HG03520 (cell line): ENCODE data around the gene TAOK3.
"Not testable (repeated sequence)": the region's sequence is repeated elsewhere in the genome, so short reads cannot be mapped to it uniquely, and the experiment has no call there.

Experiments
- ATAC-seq: cut with Tn5 transposase; IDR thresholded peaks from one replicate; pipeline ENCODE4 v1.9.1; 2021; ENCODE audit warnings: mild to moderate bottlenecking, moderate library complexity; ENCODE audit not compliant: unreplicated experiment

The TAOK3 gene

DNA sequence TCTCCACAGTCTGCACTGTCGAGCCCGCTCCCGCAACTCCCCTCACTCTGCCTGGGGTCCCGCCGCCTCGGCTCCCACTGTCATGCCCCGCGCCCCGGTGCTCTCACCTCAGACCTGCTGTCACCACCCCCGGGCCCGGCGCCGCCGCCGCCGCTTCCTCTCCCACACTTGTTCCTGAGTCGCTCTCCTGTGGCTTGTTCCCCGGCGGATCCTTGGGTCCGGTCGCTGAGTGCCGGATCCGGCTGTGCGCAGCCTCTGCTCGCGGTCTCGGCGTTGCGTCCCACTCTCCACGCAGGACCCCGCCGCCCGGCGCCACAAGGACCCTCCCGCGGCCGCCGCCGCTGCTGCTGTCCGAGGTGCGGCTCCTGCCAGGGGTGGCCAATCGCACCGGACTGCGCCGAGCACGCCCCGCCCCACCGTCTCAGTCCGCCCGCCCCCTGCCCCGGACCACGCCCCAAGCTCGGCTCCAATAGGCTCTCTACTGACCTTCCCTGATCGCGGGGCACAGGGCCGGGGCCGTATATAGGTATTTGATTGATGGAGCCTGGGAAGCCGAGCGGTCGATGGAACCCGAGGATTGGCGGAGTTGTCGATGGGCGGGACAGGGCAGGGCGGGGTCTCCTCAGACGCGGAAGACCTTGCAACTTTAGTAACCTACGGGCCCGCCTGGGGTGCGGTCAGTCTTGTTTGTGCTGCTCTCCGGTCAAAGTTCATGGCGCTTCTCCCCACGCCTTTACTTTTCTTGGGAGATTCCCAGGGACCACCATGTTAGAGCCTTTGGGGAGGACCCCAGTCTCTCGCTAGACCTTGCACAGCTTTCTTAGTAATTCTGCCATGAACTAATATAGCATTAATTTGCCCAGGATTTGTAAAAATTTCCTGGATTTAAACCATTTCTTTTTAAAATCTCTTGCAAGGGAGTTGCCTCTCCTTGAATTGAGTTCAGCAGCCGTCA lies at the start of gene TAOK3:
Gene TAOK3, minus strand, starts transcription at position 367 of the 955 bp plus-strand sequence. CDS start 117,340 bp downstream, outside the sequence.
- peak; percentile 70 for ATAC-seq

DNA sequence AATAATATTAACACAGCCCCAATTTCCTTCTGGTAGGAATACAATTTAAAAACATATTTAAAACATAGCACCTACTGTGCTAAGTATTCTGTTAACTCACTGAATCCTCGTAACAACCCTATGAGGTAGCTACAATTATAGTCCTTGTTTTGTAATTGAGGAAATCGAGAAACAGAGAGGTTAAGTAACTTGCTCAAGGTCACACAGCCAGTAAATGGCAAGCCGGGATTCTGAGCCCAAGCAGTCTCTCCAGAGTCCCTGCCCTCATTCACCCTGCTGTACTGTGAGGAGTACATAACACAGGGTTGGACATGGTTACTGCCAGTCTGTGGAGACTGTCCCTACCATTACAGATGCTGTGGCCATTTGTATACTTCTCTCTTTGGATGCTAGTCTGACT lies 48.0 kb upstream of the TAOK3 start:
- ATAC-seq, result no peak

DNA sequence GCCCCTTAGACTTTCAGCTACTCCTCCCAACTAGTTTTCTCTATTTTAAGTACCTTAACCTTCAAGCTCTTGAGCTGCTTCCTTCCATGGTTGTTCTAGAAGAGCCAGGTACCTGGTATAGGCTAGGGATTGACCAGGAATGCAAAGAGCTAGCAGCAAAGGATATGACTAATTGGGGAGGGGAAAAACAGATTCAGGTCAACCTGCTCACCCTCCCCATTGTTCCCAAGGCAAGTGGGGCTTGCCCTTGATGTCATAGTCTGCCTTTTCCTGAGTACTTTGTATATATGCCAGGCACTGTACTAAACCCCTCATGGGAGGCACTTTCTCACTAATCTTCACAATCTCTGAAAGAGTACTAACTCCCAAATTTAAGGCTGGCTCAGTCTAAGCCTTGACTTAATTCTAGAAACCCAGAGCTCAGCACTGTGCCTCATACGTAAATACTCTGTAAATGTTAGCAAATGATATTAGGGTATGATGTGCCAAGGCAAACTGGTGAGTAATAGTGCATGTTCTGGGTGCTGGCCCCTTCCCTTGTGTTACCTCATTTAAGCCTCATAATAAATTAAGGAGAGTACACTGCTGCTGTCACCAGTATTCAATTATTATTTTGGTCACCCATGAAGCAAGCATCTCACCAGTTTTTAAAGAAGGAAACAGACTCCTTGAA lies 45.8 kb upstream of the TAOK3 start:
- no peak for ATAC-seq

DNA sequence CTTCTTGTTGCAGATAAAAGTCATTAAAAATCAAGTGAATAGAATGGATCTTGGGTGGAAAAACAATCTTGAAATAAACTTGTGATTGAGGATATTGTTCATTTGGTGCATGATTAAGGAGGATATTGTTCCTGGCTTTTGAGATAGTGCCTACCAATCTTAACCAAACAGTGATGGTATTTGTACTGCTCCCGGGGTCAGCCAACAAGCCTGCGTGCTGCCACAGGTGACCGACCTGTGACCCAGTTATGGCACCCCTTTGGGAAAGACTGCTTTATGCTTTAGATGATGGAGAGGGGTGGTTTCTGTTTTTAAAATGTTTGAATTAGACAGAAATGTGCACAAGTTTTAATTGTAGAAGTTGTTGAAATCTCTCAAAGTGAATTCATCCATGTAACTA lies 45.2 kb upstream of the TAOK3 start:
- no peak for ATAC-seq

DNA sequence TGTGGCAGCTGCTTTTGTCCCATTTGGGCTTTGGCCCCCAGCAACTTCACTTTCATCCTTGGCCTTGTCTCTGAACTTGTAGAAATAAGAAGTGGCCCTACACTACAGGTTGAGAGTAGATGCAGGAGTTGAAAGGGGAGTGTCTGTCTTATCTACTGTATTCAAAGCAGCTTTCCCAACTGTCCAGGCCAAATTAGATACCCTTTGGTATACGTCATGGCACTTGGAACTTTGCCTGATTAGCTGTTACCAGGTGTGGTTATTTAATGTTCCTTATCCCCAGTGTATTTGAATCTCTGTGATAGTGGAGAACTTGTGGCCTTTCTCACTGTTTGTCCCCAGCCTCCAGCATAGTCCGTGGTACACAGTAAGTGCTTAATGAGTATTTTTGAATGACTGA lies 37.1 kb upstream of the TAOK3 start:
- no peak for ATAC-seq

DNA sequence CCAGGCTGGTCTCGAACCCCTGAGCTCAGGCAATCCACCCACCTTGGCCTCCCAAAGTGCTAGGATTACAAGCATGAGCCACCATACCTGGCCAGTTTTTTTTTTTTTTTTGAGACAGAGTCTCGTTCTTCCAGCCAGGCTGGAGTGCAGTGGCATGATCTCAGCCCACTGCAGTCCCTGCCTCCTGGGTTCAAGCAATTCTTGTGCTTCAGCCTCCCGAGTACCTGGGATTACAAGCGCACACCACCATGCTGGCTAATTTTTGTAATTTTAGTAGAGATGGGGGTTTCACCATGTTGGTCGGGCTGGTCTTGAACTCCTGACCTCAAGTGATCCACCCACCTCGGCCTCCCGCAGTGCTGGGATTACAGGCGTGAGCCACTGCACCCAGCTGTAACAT lies 35.5 kb upstream of the TAOK3 start:
- not testable (repeated sequence) for ATAC-seq

DNA sequence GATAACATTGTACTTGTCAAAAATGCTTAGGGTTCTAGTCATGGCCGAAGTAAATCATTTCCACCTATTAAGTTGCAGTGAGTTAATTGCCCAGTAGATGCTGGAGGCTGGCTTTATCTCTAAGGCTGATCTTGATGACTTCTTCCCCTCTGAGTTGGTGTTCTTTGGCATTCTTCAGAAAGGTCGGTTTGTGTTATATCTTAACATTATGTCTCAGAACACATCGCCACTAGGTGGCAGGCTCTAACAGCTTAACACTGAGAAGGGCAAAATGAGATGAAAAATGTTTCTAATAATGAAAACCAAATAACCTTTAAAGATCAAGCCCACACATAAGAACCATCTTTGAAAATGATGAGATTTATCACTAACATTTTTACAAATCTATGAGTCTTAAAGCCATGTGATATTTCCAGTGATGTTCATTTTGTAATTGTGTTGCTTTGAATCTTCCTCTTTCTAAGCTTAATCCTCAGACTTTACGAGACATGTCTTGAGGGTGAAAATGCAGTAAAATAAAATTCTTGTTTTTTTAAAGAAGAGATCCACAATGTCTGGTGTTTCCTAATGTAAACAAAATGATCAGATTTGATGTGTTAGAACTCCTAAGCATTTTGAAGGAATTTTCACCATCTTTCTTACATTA lies 32.3 kb upstream of the TAOK3 start:
- no peak for ATAC-seq

DNA sequence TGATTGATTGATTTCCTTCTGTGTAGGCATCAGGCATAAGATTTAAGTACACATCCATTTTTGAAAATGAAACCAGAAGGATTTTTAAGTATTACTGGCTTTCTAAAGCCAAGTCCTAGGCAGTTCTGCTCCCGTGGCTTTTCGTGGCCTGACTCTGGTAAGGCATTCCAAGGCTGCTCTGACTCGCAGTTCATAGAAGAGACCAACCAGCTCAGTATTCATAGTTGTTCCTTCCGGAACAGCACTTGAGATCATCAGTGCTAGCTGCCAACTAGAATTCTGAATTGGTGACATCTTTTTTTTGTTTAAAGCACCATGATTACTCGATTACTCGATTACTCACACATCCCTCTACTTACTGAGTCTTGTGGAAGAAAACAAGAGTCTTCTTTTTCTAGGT lies 29.5 kb upstream of the TAOK3 start:
- ATAC-seq, result no peak

DNA sequence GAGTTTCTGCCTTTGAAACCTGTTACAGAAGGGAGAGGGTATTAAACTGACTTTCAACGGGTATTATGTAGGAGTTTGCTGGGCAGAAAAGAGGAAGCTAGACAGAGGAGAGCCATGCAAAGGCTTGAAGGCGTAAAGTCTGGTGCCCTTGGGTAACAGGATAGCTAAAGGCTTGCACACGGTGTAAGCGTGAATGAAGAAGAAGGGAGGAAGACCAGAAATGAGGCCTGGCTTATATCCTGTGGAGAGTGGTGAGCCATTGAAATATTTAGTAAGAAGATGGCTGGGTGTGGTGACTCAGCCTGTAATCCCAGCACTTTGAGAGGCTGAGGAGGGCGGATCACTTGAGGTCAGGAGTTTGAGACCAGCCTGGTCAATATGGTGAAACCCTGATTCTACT lies 26.2 kb upstream of the TAOK3 start:
- ATAC-seq, result no peak

DNA sequence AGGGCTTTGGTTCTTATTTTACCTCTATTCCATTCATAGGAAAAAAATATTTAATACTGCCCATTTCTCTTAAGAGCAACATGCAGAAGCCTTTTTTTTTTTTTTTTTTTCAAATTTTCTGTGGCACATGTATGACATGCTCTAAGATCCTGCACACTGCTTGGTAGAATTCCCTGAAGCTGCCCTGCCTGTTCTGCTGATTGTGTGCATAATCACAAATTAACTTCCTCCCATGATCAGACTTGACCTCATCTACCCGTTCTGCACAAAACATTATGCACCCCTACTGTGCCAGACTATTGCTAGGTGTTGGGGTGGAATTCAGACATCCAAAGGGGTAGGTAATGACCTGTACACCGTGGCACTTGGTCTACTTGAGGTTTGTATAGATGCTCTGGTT lies 25.8 kb upstream of the TAOK3 start:
- ATAC-seq, result no peak

DNA sequence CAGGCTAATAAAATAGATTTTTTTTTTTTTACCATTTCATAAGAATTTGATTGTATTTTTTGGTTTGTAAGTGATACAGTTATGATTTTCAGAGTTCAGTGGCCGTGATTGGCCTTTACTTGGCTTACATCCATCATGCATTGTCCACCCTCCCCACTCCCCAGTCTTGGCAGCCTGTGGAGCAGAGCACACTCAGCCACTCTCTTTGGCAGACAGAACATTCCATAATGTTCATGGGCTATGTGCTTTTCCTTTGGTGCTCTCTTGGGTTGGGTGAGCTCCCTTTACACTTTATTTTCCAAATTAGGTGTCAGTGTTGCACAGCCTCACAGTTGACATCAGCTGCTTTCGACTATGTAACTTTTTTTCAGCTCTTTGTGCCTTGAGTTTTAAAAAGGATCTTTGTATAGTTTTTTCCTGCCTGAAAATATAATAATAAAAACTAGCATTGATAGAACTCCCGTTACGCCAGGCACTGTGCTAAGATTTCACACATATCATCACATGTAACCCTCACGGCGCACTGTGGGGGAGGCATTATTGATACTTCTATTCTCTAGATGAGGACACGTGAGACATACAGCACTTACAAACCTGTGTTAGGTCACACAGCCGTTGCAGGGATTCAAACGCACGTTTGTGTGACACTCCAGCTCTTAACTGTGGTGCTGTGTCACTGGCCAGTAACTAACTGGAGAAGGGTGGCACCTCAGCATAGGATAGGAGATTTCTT lies 25.2 kb upstream of the TAOK3 start:
- ATAC-seq, result no peak

DNA sequence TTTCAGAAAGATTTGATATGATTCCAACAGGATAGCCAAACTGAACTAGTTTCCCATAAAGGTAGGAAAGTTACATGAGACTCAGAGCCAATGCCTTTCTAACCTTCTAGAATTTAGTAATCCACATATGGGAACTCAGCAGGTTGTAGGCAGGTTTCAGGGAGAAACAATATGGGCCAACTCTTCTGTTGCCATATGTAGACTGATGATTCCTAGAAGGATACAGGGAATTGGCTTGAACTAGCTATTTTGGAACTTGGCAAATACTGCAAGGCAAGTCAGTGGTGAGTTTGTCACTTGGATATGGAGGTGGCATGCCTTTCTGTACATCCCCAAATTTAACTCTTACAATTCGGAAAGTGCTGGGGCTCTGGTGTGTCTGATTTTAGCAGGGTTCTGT lies 19.1 kb upstream of the TAOK3 start:
- no peak for ATAC-seq

DNA sequence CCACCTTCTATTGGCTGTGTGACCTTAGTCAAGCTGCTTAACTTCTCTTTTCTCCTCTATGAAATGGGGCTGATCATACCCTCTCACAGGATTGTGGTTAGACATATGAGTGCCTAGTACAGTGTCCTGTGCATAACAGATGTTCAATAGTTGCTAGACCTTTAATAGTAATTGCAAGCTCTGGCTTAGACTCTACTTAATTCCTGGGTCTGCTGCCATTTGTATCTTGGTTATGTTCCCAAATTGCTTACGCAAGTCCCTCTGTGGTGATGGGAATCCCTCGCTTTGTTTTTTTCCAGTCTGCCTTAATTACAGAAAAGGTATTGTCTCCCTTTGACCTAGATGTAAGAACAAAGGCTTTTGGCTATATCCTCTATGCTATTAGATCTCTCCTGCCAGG lies 18.7 kb upstream of the TAOK3 start:
- no peak for ATAC-seq

DNA sequence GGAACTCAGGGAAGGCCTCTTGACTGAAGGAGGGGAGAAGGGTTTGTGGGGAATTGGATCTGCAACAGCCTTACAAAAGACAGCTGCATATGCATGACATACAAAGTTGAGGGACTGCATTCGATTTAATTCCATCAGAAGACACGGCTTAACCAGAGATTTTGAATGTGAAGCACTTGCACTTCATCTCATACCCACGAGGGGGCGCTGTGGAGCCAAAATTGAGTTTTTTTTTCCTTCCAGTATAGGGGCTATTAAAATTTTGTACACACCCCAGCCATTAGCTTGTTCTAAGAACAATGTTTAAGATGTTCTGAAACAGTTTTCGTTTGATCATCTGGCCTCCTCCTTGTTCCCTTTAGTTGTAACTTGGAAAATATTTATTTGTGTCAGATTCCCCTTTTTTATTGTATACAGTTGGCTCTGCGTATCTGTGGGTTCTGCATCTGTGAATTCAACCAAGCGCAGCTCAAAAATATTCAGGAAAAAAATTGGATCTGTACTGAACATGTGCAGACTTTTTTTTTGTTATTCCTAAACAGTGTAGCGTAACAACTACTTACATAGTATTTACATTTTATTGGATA lies 5.3 kb upstream of the TAOK3 start:
- no peak for ATAC-seq

DNA sequence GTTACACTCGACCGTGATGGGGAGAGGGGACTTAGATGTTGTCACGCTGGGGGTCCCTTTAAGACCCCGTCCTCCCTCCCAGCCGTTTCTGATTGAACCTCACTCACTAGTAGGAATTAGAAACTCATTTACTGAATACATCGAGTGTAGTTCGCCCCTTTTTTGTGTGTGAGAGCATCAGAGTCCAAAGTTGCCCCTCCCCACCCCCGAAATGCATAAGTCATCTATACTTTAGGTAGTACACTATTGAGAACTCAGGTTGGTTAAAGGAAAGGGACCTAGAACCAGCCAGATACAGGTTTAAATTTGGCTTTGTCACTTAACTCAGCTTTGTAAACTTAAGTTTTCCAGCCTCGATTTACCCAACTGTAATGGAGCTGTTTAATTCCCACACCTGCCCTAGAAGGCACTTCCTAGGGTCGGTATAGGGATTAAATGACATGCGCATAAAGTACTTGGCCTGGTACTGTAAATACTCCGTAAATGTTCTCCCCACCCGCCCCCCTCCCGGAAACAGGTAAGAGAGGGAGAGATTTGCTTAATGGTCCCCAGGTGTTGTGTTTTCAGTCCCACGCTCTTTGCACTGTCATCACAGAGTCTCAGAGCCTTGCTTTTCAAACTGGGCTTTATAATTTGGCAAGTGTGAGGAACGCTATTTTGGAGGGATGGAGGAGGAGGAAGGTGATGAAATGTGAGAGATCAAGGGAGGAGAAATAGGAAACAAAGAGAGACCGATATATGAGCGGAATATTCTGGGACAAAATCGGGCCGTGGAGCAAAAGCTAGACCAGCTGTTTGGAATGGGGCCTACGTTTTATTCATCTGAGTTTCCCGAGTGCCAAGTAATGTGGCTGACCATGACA lies 4.5 kb upstream of the TAOK3 start:
- ATAC-seq, result no peak

DNA sequence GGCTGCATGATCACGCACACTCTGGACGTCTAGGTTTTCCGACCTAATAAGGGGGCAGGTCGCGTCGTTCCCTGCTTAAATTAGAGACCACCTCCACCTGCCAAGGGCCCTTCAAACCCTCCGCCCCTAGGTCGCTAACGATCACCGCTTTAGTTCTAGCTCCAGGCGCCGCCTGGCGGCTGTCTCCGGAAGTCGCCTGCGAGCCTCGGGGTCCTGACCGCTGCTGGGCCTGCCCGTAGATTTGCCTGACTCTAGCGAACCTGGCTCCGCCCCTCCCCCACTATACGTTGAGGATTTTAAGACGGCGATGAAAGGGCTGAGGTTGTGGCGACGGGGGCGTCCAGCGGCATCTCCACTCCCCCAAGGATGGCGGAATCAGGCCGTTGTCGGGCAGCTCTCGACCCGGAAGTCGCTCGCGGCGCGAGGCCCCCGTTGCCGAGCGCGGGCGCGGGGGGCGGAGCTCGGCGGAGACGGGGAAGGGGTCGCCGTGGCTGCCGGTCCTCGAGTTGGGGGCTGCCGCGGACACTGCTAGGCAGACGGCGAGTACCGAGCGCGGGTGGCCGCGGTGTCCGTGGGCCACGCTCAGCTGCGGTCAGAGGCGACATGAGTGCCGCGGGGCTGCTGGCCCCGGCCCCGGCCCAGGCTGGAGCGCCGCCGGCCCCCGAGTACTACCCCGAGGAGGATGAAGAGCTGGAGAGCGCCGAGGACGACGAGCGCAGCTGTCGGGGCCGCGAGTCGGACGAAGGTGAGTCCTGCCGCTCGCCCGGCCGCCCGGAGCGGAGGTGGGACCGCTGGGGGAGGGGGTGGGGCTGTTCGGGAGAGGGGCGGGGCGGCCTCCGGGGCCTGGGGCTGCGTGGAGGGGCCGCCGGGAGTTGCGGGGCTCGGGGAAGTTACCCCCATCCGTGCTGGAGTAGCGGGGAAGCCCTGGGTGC lies 3.6 kb upstream of the TAOK3 start, which contains the start of gene SUDS3:
Gene SUDS3, plus strand, starts transcription at position 467 of the 932 bp plus-strand sequence. Its CDS starts 137 bp downstream, at position 604.
- no peak for ATAC-seq

DNA sequence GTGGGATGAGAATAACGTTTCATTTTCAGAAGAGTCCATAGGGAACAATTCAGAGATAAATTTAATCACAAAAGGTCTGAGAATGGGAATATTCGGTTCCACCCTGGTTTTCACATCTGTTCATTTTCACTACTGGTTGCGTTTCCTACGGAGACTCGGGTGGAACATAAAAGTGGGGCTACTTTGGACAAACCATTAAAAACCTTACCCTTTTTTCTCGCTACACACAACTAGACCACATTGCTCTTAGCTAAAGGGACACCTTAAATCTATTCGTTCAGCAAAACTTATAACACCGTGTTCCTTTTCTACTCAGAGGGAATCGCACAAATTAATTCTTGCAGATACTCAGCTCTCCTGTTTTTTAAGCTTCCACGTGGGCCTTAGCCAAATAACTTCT lies 2.6 kb upstream of the TAOK3 start:
- ATAC-seq, result no peak

DNA sequence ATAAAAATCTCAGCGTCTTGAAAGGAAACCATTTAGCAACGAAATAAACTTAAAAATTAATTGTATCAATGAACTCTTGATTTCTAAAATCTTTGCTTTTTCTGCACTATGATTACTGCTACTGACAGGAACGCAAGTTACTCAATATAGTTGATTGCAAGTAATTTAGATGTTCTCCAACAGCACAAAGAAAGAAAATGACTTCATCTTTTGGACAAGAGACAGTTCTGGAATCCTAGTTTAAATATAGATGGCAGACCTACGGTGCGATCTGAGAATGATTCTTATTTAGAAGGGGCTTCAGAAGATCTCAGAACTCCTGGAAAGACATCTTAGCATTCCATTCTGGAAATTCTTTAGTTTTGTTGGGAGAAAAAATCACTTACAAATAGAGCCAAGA lies 2.2 kb upstream of the TAOK3 start:
- ATAC-seq, result no peak
